GM19240 (cell line): ENCODE data around the gene RASA1.

Source experiments
- DNase-seq: peaks from one replicate; pipeline ENCODE4 v3.0.0; 2011; ENCODE audit warnings: low spot score; ENCODE audit not compliant: insufficient read length

The RASA1 gene

GRCh38 chr5:87360132-87360531 is 92.4 kb downstream of the RASA1 start:
- DNase-seq: no peak

GRCh38 chr5:87361031-87361445 is 93.4 kb downstream of the RASA1 start:
- no peak for DNase-seq

- DNase-seq: no peak
These were observed 94.0 kb downstream of the RASA1 start for GRCh38 chr5:87361536-87362213.

GRCh38 chr5:87367243-87367642 is 99.6 kb downstream of the RASA1 start:
- no peak for DNase-seq

GRCh38 chr5:87368601-87369000 is 100.9 kb downstream of the RASA1 start:
- DNase-seq: no peak

- DNase-seq: no peak
These were observed 101.7 kb downstream of the RASA1 start for GRCh38 chr5:87369431-87369830.

- DNase-seq: no peak
These were observed 105.0 kb downstream of the RASA1 start for GRCh38 chr5:87372705-87373104.

GRCh38 chr5:87382224-87382623 is 114.5 kb downstream of the RASA1 start:
- no peak for DNase-seq

GRCh38 chr5:87383216-87383615 is 115.5 kb downstream of the RASA1 start:
- no peak for DNase-seq

GRCh38 chr5:87385802-87386201 is 118.1 kb downstream of the RASA1 start:
- no peak for DNase-seq

- DNase-seq: no peak
These were observed 120.4 kb downstream of the RASA1 start for GRCh38 chr5:87388129-87388528.

- DNase-seq: no peak
These were observed 121.8 kb downstream of the RASA1 start for GRCh38 chr5:87389296-87390034.

GRCh38 chr5:87390075-87390474 is 122.4 kb downstream of the RASA1 start:
- DNase-seq: no peak

GRCh38 chr5:87390576-87391199 is 123.0 kb downstream of the RASA1 start:
- no peak for DNase-seq

- no peak for DNase-seq
These were observed 124.5 kb downstream of the RASA1 start for GRCh38 chr5:87392170-87392569.

- no peak for DNase-seq
These were observed 125.1 kb downstream of the RASA1 start for GRCh38 chr5:87392801-87393200.

- no peak for DNase-seq
These were observed 125.6 kb downstream of the RASA1 start for GRCh38 chr5:87393331-87393730.

GRCh38 chr5:87394411-87395165 is 126.9 kb downstream of the RASA1 start:
- no peak for DNase-seq

GRCh38 chr5:87398981-87399614 is 131.4 kb downstream of the RASA1 start:
- DNase-seq: no peak

- DNase-seq: no peak
These were observed 132.0 kb downstream of the RASA1 start for GRCh38 chr5:87399720-87400119.

- DNase-seq: no peak
These were observed 132.7 kb downstream of the RASA1 start for GRCh38 chr5:87400305-87400899.
